Mesendoderm (in vitro differentiated cells): ENCODE data around the gene NCCRP1. TPM values are rescaled to one million over a fixed set of nuclear protein-coding genes. Genes with fewer than 3 reads are reported as not detected.

ENCODE experiments used
- DNase-seq: peaks from one replicate; pipeline ENCODE4 v3.0.0; 2013
- H2AK5ac ChIP-seq: 2 replicates; pipeline ENCODE4 v1.6.1; 2013; ENCODE audit warnings: low read length, inconsistent platforms
- H2BK120ac ChIP-seq: 2 replicates; pipeline ENCODE4 v1.6.1; 2013; ENCODE audit warnings: low read depth, mild to moderate bottlenecking, low read length, moderate library complexity, mixed read lengths
- H2BK15ac ChIP-seq: replicated peaks from 2 replicates; pipeline ENCODE4 v1.6.1; 2013; ENCODE audit warnings: low read depth, mild to moderate bottlenecking, moderate library complexity
- H2BK5ac ChIP-seq: 2 replicates; pipeline ENCODE4 v1.6.1; 2013; ENCODE audit warnings: low read length, inconsistent platforms
- H3K18ac ChIP-seq: 2 replicates; pipeline ENCODE4 v1.6.1; 2013; ENCODE audit warnings: mild to moderate bottlenecking, low read length, mixed read lengths
- H3K23ac ChIP-seq: one replicate; pipeline ENCODE4 v1.6.1; 2013; ENCODE audit warnings: low read length
- H3K27ac ChIP-seq: 2 replicates; pipeline ENCODE4 v1.5.1; 2013; ENCODE audit warnings: low read depth, mild to moderate bottlenecking, inconsistent platforms, low read length, moderate library complexity
- H3K27me3 ChIP-seq: 2 replicates; pipeline ENCODE4 v1.6.1; 2013; ENCODE audit warnings: low read length, control low read depth, mild to moderate bottlenecking, inconsistent platforms; ENCODE audit not compliant: insufficient read depth, poor library complexity
- H3K36me3 ChIP-seq: 2 replicates; pipeline ENCODE4 v1.6.1; 2013; ENCODE audit warnings: low read length, inconsistent platforms; ENCODE audit not compliant: control insufficient read depth, insufficient read depth
- H3K4ac ChIP-seq: one replicate; pipeline ENCODE4 v1.6.1; 2013; ENCODE audit warnings: low read depth, mild to moderate bottlenecking, low read length, moderate library complexity
- H3K4me1 ChIP-seq: 2 replicates; pipeline ENCODE4 v1.6.1; 2013; ENCODE audit warnings: low read depth, low read length, inconsistent platforms; ENCODE audit not compliant: control insufficient read depth
- H3K4me2 ChIP-seq: 2 replicates; pipeline ENCODE4 v1.6.1; 2013; ENCODE audit warnings: low read length
- H3K4me3 ChIP-seq: 2 replicates; pipeline ENCODE4 v1.5.1; 2013; ENCODE audit warnings: mild to moderate bottlenecking, low read length
- H3K56ac ChIP-seq: one replicate; pipeline ENCODE4 v1.6.1; 2013; ENCODE audit warnings: low read length
- H3K79me1 ChIP-seq: 2 replicates; pipeline ENCODE4 v1.6.1; 2013; ENCODE audit warnings: low read length, inconsistent platforms
- H3K79me2 ChIP-seq: 2 replicates; pipeline ENCODE4 v1.6.1; 2013; ENCODE audit warnings: mild to moderate bottlenecking, low read length; ENCODE audit not compliant: control insufficient read depth, insufficient read depth
- H3K9ac ChIP-seq: 2 replicates; pipeline ENCODE4 v1.6.1; 2013; ENCODE audit warnings: low read length, inconsistent platforms
- H4K5ac ChIP-seq: one replicate; pipeline ENCODE4 v1.6.1; 2013; ENCODE audit warnings: low read length
- H4K8ac ChIP-seq: one replicate; pipeline ENCODE4 v1.6.1; 2013; ENCODE audit warnings: low read depth, mild to moderate bottlenecking, control low read depth, low read length, moderate library complexity
- WGBS: extraction: QIAGEN DNeasy Blood & Tissue Kit; methylation state at CpG from one replicate; pipeline ENCODE4 v1.1.7; 2013; ENCODE audit warnings: low lambda C conversion rate, missing lambda C conversion rate; ENCODE audit not compliant: insufficient coverage; ENCODE audit errors: extremely low coverage; 5-methylcytosine and 5-hydroxymethylcytosine counted together
- polyA plus RNA-seq, 2 experiments: library from polyadenylated mRNA; stranded (reverse); fragments of 200-250 nt; gene quantifications; one replicate each; pipeline ENCODE4 v1.2.3, GENCODE V29; 2013

Gene NCCRP1, protein sequence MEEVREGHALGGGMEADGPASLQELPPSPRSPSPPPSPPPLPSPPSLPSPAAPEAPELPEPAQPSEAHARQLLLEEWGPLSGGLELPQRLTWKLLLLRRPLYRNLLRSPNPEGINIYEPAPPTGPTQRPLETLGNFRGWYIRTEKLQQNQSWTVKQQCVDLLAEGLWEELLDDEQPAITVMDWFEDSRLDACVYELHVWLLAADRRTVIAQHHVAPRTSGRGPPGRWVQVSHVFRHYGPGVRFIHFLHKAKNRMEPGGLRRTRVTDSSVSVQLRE
- polyA plus RNA-seq (2013, experiment 1 of 2), result 0.45 TPM
- polyA plus RNA-seq (2013, experiment 2 of 2), result 0.39 TPM

DNA sequence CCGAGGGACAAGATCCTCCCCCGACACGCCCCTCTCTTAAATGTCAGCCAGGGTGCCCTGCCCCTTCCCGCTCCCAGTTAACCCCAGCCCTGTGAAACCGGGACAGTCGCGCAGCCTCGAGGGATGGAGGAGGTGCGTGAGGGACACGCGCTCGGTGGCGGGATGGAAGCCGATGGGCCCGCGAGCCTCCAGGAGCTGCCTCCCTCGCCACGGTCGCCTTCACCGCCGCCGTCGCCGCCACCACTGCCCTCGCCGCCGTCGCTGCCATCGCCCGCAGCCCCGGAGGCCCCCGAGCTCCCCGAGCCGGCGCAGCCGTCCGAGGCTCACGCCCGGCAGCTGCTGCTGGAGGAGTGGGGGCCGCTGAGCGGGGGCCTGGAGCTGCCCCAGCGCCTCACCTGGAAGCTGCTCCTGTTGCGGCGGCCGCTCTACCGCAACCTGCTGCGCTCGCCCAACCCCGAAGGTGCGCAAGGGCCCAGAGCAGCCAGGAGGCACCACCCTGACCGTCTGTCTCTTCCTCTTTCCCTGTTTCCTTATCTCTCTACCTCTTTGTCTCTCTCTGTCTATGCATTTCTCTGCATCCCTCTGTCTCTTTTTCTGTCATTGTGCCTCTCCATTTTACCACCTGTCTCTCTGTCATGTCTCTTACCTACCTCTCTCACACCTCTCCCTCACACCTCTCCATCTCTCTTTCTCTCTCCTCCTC, at the start of gene NCCRP1:
TSS of gene NCCRP1 (plus strand) at position 105 of the 703 bp plus-strand sequence. CDS start at position 124, 19 bp downstream.
- H3K56ac ChIP-seq, result no peak within 1 kb of the TSS
- no peaks in the 10 kb centered on the region for H3K79me2 ChIP-seq
- no CpG with 5 or more reads among the region's 51 CpGs for WGBS
- no peak within 1 kb of the TSS for H3K18ac ChIP-seq
- H3K79me1 ChIP-seq, result no peaks in the 10 kb centered on the region
- no peaks in the 10 kb centered on the region for H3K4me1 ChIP-seq
- no peak within 1 kb of the TSS for H4K8ac ChIP-seq
- peak; percentile 26 for DNase-seq
- no peaks in the 10 kb centered on the region for H3K36me3 ChIP-seq
- peaks cover 7% of the 10 kb centered on the region for H3K27me3 ChIP-seq
- H4K5ac ChIP-seq, result no peak within 1 kb of the TSS
- H2BK120ac ChIP-seq, result no peak within 1 kb of the TSS
- H3K4me3 ChIP-seq, result no peak within 1 kb of the TSS
- H3K9ac ChIP-seq, result no peak within 1 kb of the TSS
- no peak within 1 kb of the TSS for H2BK15ac ChIP-seq
- H3K4ac ChIP-seq, result no peak within 1 kb of the TSS
- H2AK5ac ChIP-seq, result no peak within 1 kb of the TSS
- H2BK5ac ChIP-seq, result no peak within 1 kb of the TSS
- peak within 1 kb of the TSS; percentile 40 for H3K4me2 ChIP-seq
- peak within 1 kb of the TSS; percentile 80 for H3K23ac ChIP-seq
- H3K27ac ChIP-seq, result no peak within 1 kb of the TSS

- H3K18ac ChIP-seq, result no peak overlapping the region
- no peak overlapping the region for H4K8ac ChIP-seq
- peaks cover 17% of the 10 kb centered on the region for H3K79me2 ChIP-seq
- no peak for DNase-seq
- H3K27me3 ChIP-seq, result no peaks in the 10 kb centered on the region
- no peak overlapping the region for H3K27ac ChIP-seq
- H3K36me3 ChIP-seq, result no peaks in the 10 kb centered on the region
- no peak overlapping the region for H2BK5ac ChIP-seq
- H3K56ac ChIP-seq, result no peak overlapping the region
- no peak overlapping the region for H4K5ac ChIP-seq
- H3K9ac ChIP-seq, result no peak overlapping the region
- no peak overlapping the region for H3K4me2 ChIP-seq
- H2BK15ac ChIP-seq, result no peak overlapping the region
- H3K4ac ChIP-seq, result no peak overlapping the region
- peaks cover 1% of the 10 kb centered on the region for H3K4me1 ChIP-seq
- no CpG with 5 or more reads among the region's 3 CpGs for WGBS
- no peak overlapping the region for H2AK5ac ChIP-seq
- no peak overlapping the region for H3K23ac ChIP-seq
- H3K79me1 ChIP-seq, result peaks cover 18% of the 10 kb centered on the region
- H2BK120ac ChIP-seq, result no peak overlapping the region
- no peak overlapping the region for H3K4me3 ChIP-seq
Observed at GRCh38 chr19:39147480-39147879, 49.3 kb upstream of the NCCRP1 start.

GRCh38 chr19:39148939-39149529, 47.7 kb upstream of the NCCRP1 start:
- Histone ChIP-seq H3K36me3 (no peaks in the 10 kb centered on the region), H4K5ac (no peak overlapping the region), H3K27me3 (no peaks in the 10 kb centered on the region), H3K18ac (no peak overlapping the region), H3K4me2 (no peak overlapping the region), H3K56ac (no peak overlapping the region), H3K79me2 (peaks cover 11% of the 10 kb centered on the region), H3K9ac (no peak overlapping the region), H2BK15ac (no peak overlapping the region), H3K79me1 (peaks cover 21% of the 10 kb centered on the region), H2BK5ac (no peak overlapping the region), H4K8ac (no peak overlapping the region), H2BK120ac (no peak overlapping the region), H3K27ac (no peak overlapping the region), H2AK5ac (no peak overlapping the region), H3K4me1 (peaks cover 1% of the 10 kb centered on the region), H3K4me3 (no peak overlapping the region), H3K4ac (no peak overlapping the region), H3K23ac (no peak overlapping the region)
- DNase-seq, result no peak
- WGBS, result no CpG with 5 or more reads among the region's 10 CpGs

- Histone ChIP-seq H3K23ac (no peak overlapping the region), H3K27me3 (no peaks in the 10 kb centered on the region), H2BK15ac (no peak overlapping the region), H3K56ac (no peak overlapping the region), H3K4me1 (peaks cover 5% of the 10 kb centered on the region), H2AK5ac (no peak overlapping the region), H3K18ac (no peak overlapping the region), H4K8ac (no peak overlapping the region), H3K36me3 (no peaks in the 10 kb centered on the region), H3K4me2 (no peak overlapping the region), H4K5ac (no peak overlapping the region), H3K27ac (no peak overlapping the region), H3K9ac (no peak overlapping the region), H3K79me2 (peaks cover 11% of the 10 kb centered on the region), H2BK120ac (no peak overlapping the region), H3K79me1 (peaks cover 29% of the 10 kb centered on the region), H3K4me3 (no peak overlapping the region), H2BK5ac (no peak overlapping the region), H3K4ac (no peak overlapping the region)
- WGBS, result no CpG with 5 or more reads among the region's 8 CpGs
- DNase-seq, result no peak
Observed at GRCh38 chr19:39150235-39150634, 46.5 kb upstream of the NCCRP1 start.

DNA sequence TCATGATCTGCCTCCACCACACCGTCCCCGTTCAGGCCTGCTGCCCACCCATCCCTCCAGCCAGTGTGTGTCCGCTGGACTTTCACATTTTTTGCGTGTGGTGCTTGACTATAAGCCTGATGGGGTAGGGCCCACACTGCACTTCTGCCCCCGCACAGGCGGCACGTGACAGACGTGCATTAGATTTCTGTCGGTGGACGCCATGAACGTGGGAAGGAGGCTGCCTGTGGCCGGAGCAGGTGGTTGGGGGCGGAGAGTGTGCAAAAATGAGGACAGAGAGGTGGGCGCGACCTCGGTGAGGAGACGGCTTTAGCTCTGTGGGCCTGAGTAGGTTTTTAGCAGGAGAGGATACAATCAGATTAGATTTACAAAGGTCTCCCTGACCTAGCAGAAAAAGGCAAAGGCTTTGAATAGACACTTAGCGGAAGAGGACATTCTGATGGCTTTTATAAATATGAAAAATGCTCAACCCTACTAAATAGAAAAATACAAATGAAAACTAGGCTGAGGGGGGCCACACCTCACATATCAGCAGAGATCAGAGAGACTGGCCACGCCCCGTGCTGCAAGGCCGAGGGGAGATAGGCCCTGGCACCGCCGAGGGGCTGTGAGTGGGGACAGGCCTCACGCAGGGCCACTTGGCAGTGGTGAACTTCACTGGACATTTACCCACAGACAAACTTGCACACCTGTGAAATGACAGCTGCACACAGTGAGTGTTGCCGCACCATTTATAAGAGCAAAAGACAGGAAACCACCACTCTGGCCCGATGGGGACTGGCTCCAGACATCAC, 45.8 kb upstream of the NCCRP1 start:
- Histone ChIP-seq H3K4ac (no peak overlapping the region), H3K27me3 (no peaks in the 10 kb centered on the region), H2BK5ac (no peak overlapping the region), H3K4me2 (no peak overlapping the region), H3K4me1 (peaks cover 7% of the 10 kb centered on the region), H3K18ac (no peak overlapping the region), H2AK5ac (no peak overlapping the region), H3K9ac (no peak overlapping the region), H3K56ac (no peak overlapping the region), H3K79me2 (peaks cover 11% of the 10 kb centered on the region), H2BK15ac (no peak overlapping the region), H2BK120ac (no peak overlapping the region), H4K8ac (no peak overlapping the region), H3K4me3 (no peak overlapping the region), H3K27ac (no peak overlapping the region), H3K23ac (no peak overlapping the region), H4K5ac (no peak overlapping the region), H3K36me3 (no peaks in the 10 kb centered on the region), H3K79me1 (peaks cover 30% of the 10 kb centered on the region)
- WGBS, result no CpG with 5 or more reads among the region's 26 CpGs
- DNase-seq, result no peak
